ENCODE results near the gene CCN5. TPM values are rescaled to one million over a fixed set of nuclear protein-coding genes. Genes with fewer than 3 reads are reported as not detected.
"Not testable (repeated sequence)": the region's sequence is repeated elsewhere in the genome, so short reads cannot be mapped to it uniquely, and the experiment has no call there.

The CCN5 gene
- total RNA-seq, 2 experiments from 2014 or later, result not detected

GRCh38 chr20:44695674-44696300, 19.4 kb upstream of the CCN5 start:
- Mint-ChIP-seq H3K27me3 (no peaks in the 10 kb centered on the region), H3K36me3 (ENCODE audit: low read depth) (no peaks in the 10 kb centered on the region), H3K4me3 (no peak overlapping the region), H3K4me1 (ENCODE audit: low read depth) (peaks cover 9% of the 10 kb centered on the region), H3K27ac (no peak overlapping the region), H3K9me3 (no peaks in the 10 kb centered on the region)
- ChIA-PET POLR2A (no interaction called here), CTCF (interaction anchor here (1.4 to 1.5 kb wide), 3 partner anchors 10 to 37 kb away, joined by 4 to 9 read pairs (median 5); no protein-coding TSS in a partner anchor)
- intact Hi-C loops (cut with micrococcal nuclease), result no loop called here
- no peak for ATAC-seq
- TF ChIP-seq, protein P1, sequence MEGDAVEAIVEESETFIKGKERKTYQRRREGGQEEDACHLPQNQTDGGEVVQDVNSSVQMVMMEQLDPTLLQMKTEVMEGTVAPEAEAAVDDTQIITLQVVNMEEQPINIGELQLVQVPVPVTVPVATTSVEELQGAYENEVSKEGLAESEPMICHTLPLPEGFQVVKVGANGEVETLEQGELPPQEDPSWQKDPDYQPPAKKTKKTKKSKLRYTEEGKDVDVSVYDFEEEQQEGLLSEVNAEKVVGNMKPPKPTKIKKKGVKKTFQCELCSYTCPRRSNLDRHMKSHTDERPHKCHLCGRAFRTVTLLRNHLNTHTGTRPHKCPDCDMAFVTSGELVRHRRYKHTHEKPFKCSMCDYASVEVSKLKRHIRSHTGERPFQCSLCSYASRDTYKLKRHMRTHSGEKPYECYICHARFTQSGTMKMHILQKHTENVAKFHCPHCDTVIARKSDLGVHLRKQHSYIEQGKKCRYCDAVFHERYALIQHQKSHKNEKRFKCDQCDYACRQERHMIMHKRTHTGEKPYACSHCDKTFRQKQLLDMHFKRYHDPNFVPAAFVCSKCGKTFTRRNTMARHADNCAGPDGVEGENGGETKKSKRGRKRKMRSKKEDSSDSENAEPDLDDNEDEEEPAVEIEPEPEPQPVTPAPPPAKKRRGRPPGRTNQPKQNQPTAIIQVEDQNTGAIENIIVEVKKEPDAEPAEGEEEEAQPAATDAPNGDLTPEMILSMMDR (IDR thresholded peaks at IDR 0.05), result no peak
- DNase-seq, result no peak

GRCh38 chr20:44696315-44696714, 18.9 kb upstream of the CCN5 start:
- ChIA-PET POLR2A (interaction anchor here (0.6 kb wide), 1 partner anchor 747 kb away, joined by 3 read pairs; no protein-coding TSS in a partner anchor), CTCF (interaction anchor here (1.4 to 1.5 kb wide), 2 partner anchors 11 to 37 kb away, joined by 4 to 9 read pairs; no protein-coding TSS in a partner anchor)
- no peak overlapping the region for H3K4me3 Mint-ChIP-seq
- no peak for ATAC-seq
- H3K36me3 Mint-ChIP-seq (ENCODE audit: low read depth), result no peaks in the 10 kb centered on the region
- no peak overlapping the region for H3K27ac Mint-ChIP-seq
- intact Hi-C loops (cut with micrococcal nuclease), result no loop called here
- H3K27me3 Mint-ChIP-seq, result no peaks in the 10 kb centered on the region
- no peak for DNase-seq
- H3K9me3 Mint-ChIP-seq, result no peaks in the 10 kb centered on the region
- H3K4me1 Mint-ChIP-seq (ENCODE audit: low read depth), result peaks cover 9% of the 10 kb centered on the region
- TF ChIP-seq, protein P1 (IDR thresholded peaks at IDR 0.05), result no peak

DNA sequence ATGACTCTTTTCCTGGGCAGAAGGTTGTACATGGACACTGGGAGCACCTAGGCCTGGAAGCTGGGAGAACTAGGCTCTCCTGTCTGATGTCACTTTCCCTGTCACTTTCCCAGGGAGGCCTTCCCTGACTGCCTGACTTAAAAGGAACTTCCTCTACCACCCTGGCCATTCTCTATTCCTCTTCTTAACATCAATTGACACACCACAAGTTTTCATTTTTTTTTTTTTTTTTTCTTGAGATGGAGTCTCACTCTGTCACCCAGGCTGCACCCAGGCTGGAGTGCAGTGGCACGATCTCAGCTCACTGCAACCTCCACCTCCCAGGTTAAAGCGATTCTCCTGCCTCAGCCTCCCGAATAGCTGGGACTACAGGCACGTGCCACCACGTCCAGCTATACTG, 18.1 kb upstream of the CCN5 start:
- H3K9me3 Mint-ChIP-seq; H3K36me3 Mint-ChIP-seq (ENCODE audit: low read depth); H3K4me3 Mint-ChIP-seq; POLR2A ChIA-PET; H3K27ac Mint-ChIP-seq; intact Hi-C loops (cut with micrococcal nuclease); H3K4me1 Mint-ChIP-seq (ENCODE audit: low read depth); ATAC-seq; H3K27me3 Mint-ChIP-seq; DNase-seq: not testable (repeated sequence)
- CTCF ChIA-PET, result interaction anchor here (1.4 to 1.5 kb wide), 2 partner anchors 12 to 36 kb away, joined by 4 to 9 read pairs; no protein-coding TSS in a partner anchor

DNA sequence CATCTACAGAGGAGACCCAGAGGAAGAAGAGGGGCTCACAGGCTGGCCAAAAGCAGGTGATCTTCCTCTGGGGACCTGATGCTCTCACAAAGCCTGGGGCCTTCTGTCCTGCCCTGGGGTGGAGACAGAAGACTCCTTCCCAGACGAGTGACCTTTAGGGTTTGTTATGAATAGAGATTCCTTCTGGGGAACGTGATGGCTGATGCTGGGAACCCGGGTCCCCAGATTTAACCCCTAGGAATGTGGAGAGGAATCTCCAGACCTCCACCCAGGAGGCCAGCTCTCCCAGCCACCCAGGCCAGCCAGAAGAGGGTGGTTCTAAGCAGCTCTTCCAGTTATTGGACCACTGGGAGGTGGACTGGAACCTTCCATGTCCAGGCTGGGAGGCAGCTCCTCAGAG, 16.8 kb upstream of the CCN5 start:
- Mint-ChIP-seq H3K27ac (no peak overlapping the region), H3K27me3 (no peaks in the 10 kb centered on the region), H3K9me3 (no peaks in the 10 kb centered on the region), H3K36me3 (ENCODE audit: low read depth) (no peaks in the 10 kb centered on the region), H3K4me1 (ENCODE audit: low read depth) (peaks cover 9% of the 10 kb centered on the region), H3K4me3 (no peak overlapping the region)
- POLR2A ChIA-PET, result no interaction called here
- CTCF ChIA-PET, result interaction anchor here (0.8 to 1.1 kb wide), 2 partner anchors 13 to 168 kb away, joined by 3 to 4 read pairs; no protein-coding TSS in a partner anchor
- TF ChIP-seq, protein P1 (IDR thresholded peaks at IDR 0.05), result no peak
- ATAC-seq, result no peak
- DNase-seq, result no peak
- intact Hi-C loops (cut with micrococcal nuclease), result no loop called here

DNA sequence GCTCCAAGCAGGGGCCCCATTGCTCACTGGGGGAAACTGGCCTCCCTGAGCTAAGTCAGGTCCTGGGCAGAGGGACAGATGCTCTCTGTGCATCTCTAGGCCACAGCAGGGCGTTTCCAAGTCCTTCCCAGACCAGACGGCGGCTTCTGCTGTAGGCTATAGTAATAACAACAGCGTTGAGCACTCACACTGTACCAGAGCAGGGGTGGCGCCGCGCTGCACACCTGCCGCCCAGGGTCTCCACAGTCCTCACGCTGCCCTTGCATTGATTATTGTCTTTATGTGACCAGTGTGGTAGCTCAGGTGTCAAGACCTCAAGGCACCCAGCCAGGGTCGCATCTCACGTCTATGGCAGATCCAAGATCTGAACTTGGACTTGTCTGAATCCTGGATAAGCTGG, 14.9 kb upstream of the CCN5 start:
- POLR2A ChIA-PET, result no interaction called here
- CTCF ChIA-PET, result interaction anchor here (1.3 kb wide), 1 partner anchor 15 kb away, joined by 3 read pairs; no protein-coding TSS in a partner anchor
- intact Hi-C loops (cut with micrococcal nuclease), result no loop called here

More for the DNA sequence above, 14.9 kb upstream of the CCN5 start:
- Mint-ChIP-seq H3K9me3 (no peaks in the 10 kb centered on the region), H3K4me1 (ENCODE audit: low read depth) (peaks cover 8% of the 10 kb centered on the region), H3K27me3 (no peaks in the 10 kb centered on the region), H3K4me3 (no peak overlapping the region), H3K27ac (no peak overlapping the region), H3K36me3 (ENCODE audit: low read depth) (no peaks in the 10 kb centered on the region)
- ATAC-seq (no peak), DNase-seq (no peak)
- TF ChIP-seq, protein P1 (IDR thresholded peaks at IDR 0.05), result no peak
